ENCODE data around the gene GRIN1. TPM values are rescaled to one million over a fixed set of nuclear protein-coding genes. Genes with fewer than 3 reads are reported as not detected.

GRIN1 gene
- total RNA-seq, 6 experiments from 2014 or later = not detected

DNA sequence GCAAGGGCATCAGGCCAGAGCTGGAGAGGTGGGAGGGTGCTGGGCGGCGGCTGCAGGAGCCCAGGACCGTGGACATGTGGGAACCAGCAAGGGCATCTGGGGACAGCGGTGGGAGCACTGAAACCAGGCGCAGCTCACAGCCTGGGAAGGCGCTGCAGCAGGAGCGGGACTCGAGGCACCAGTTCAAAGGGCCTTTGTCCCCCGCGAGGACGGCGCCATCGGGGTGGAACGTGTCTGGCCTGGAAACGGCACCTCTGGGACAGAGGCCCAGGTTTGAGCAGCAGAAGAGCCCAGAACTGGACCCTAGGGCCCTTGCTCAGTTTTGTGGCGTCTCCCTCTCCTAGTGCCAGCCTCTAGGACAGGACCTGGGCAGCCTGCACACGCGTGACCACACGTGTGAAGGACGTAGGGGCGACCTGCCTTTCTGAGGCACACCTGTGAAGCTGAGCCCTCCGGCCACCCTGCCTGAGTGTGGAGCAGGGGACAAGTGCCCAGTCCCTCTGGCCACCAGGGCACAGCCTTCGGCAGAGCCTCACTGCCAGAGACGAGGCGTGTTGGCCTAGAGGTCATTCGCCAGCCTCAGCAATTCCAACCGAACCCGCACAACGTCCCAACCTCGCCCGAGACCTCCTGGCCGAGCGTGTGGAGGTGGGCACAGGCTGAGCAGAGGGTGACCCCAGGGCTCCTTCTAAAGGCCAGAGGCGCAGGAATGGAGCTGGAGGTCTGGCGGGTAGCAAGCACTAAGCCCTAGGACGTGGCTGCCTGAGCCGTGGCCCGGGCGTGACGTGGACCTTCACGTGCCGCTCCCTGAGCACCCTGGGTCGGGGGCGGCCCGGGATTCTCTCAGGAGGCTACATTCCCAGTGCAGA, 35.1 kb downstream of the GRIN1 start:
- Histone ChIP-seq H3K27ac (no peak overlapping the region), H3K4me3 (no peak overlapping the region), H3K27me3 (peaks cover 0 to 16% of the 10 kb centered on the region in 2 donors), H3K9me3 (no peaks in the 10 kb centered on the region), H3K36me3 (no peaks in the 10 kb centered on the region), H3K4me1 (peaks cover 0 to 11% (median 0%) of the 10 kb centered on the region in 4 donors)
- intact Hi-C loops (cut with DNase I) = no loop called here
- TF ChIP-seq, protein P1, sequence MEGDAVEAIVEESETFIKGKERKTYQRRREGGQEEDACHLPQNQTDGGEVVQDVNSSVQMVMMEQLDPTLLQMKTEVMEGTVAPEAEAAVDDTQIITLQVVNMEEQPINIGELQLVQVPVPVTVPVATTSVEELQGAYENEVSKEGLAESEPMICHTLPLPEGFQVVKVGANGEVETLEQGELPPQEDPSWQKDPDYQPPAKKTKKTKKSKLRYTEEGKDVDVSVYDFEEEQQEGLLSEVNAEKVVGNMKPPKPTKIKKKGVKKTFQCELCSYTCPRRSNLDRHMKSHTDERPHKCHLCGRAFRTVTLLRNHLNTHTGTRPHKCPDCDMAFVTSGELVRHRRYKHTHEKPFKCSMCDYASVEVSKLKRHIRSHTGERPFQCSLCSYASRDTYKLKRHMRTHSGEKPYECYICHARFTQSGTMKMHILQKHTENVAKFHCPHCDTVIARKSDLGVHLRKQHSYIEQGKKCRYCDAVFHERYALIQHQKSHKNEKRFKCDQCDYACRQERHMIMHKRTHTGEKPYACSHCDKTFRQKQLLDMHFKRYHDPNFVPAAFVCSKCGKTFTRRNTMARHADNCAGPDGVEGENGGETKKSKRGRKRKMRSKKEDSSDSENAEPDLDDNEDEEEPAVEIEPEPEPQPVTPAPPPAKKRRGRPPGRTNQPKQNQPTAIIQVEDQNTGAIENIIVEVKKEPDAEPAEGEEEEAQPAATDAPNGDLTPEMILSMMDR (IDR thresholded peaks at IDR 0.05) = no peak
- no peak for TF ChIP-seq POLR2A (IDR thresholded peaks at IDR 0.05)
- DNase-seq (no peak), ATAC-seq (no peak)
- 79% methylated on average over 6 of the region's 45 CpGs for WGBS (ENCODE audit: insufficient coverage, low coverage, low lambda C conversion rate, missing lambda C conversion rate)

DNA sequence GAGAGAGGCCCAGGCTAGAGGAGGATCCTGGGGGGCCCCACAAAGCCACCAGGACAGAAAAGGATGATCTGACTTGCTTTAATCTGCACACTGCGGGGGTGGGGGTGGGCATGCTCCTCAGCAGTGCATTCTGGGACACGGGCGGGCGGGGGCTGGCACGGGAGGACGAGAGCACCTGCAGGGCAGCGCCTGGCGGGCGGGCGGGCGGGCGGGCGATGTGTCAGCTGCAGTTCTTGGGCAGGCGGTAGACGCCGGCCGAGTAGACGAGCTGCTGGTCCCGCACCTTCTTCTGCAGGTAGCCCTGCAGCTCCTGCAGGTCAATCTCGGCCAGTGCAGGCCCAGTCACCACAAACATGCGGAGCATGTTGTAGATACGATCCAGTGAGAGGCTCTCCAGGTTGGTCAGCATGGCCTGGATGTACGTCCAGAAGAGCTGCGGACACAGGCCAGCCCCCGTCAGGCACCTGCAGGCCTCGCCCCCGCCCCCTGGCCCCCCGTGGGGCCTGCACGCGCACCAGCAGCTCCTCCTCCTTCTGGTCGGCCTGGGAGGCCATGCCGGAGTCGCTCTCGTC, 35.9 kb downstream of the GRIN1 start:
- Histone ChIP-seq H3K27ac (no peak overlapping the region), H3K36me3 (peaks cover 0 to 4% (median 1%) of the 10 kb centered on the region in 4 donors), H3K4me1 (peaks cover 0 to 3% (median 0%) of the 10 kb centered on the region in 4 donors), H3K9me3 (no peaks in the 10 kb centered on the region), H3K4me3 (no peak overlapping the region), H3K27me3 (peaks cover 0 to 10% of the 10 kb centered on the region in 2 donors)
- no peak for ATAC-seq
- WGBS (ENCODE audit: insufficient coverage, low coverage, low lambda C conversion rate, missing lambda C conversion rate) = no CpG with 5 or more reads among the region's 34 CpGs
- TF ChIP-seq POLR2A (IDR thresholded peaks at IDR 0.05) = no peak
- DNase-seq = no peak
- intact Hi-C loops (cut with DNase I) = loop anchor here in 1 of 2 donors (5.0 kb wide), 1 partner anchor 57 kb away; the partner anchor contains the start of gene SLC34A3

DNA sequence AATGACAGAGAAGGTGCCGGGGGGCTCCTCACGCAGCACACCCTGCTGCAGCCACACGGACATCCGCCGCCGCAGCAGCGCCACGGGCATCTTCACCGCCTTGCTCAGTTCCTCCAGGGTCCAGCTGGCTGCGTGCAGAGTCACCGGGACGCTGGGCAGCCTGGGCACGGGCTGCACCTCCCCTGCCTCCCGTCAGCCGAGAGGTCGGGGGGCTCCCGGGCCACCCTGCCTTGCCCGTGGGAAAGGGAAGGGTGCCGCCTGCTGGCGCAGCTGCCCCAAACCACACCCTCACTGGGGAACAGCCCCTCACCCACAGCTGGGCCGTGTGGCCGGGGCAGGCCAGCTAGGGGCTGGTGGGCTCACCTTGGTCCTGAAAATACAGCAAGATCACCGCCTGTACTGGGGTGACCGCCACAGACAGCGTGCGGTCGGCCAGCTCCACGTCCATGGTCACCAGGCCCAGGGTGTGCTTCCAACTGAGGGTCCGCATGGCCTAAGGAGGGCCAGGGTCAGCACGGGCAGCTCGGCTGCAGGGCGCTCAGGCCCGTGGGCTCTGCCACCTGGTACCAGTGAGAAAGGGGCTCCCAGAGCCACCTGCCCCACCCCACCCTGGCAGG, 36.5 kb downstream of the GRIN1 start:
- Histone ChIP-seq H3K9me3 (no peaks in the 10 kb centered on the region), H3K4me3 (no peak overlapping the region), H3K36me3 (peaks cover 0 to 10% (median 6%) of the 10 kb centered on the region in 4 donors), H3K27me3 (peaks cover 0 to 4% of the 10 kb centered on the region in 2 donors), H3K4me1 (no peaks in the 10 kb centered on the region), H3K27ac (no peak overlapping the region)
- no CpG with 5 or more reads among the region's 33 CpGs for WGBS (ENCODE audit: insufficient coverage, low coverage, low lambda C conversion rate, missing lambda C conversion rate)
- no peak for ATAC-seq
- intact Hi-C loops (cut with DNase I) = loop anchor here in 1 of 2 donors (5.0 kb wide), 1 partner anchor 57 kb away; the partner anchor contains the start of gene SLC34A3
- TF ChIP-seq, protein P1 (IDR thresholded peaks at IDR 0.05) = no peak
- TF ChIP-seq POLR2A (IDR thresholded peaks at IDR 0.05) = no peak
- no peak for DNase-seq

DNA sequence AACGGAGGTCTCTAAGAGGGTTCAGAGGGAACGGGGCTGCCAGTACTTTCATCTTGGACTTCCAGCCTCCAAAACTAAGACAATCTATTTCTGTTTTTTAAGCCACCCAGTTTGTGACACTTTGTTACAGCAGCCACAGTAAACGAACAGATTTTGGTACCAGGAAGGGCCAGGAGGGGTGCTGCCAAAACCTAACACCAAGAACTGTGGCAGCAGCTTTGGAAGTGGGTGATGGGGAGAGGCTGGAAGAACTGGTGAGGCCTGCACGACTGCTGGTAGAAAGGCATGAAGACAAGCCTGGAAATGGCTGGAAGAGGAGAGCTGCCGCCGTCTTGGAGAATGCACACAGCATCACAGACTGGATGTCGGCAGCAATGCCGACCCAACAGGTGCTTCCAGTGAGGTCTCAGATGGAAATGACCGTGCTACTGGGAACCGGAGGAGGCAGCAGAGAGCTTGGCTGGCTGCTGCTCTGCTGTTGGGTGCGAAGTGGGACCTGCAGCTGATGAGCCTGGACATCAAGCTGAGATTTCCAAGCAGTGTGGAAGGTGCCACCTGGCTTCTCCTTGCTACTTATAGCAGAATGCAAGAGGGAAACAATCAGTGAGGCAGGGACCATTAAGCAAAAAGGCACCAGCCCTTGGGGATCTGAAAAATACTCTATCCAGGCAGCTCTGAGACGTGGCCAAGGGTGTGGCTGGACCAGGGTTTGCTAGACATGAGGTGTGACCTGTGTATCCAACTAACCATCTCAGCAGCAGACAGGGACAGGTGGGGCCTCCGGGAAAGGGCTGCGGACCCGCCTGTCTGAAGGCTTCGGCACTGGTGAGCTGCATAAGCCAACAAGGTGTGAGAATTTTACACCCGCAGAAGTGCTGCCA, 37.6 kb downstream of the GRIN1 start:
- no peak for DNase-seq
- intact Hi-C loops (cut with DNase I) = loop anchor here in 1 of 2 donors (5.0 kb wide), 1 partner anchor 56 kb away; the partner anchor contains the start of gene SLC34A3
- ATAC-seq = peak; percentile 55 to 79 (median 73)
- Histone ChIP-seq H3K4me3 (no peak overlapping the region), H3K4me1 (no peaks in the 10 kb centered on the region), H3K27ac (no peak overlapping the region), H3K36me3 (peaks cover 0 to 18% (median 8%) of the 10 kb centered on the region in 4 donors), H3K9me3 (no peaks in the 10 kb centered on the region), H3K27me3 (no peaks in the 10 kb centered on the region)
- TF ChIP-seq POLR2A (IDR thresholded peaks at IDR 0.05) = no peak
- TF ChIP-seq, protein P1 (IDR thresholded peaks at IDR 0.05) = peak; percentile 45 to 58 (median 52)
- WGBS (ENCODE audit: insufficient coverage, low coverage, low lambda C conversion rate, missing lambda C conversion rate) = 43% methylated on average over 11 of the region's 17 CpGs

Data from right lobe of liver (tissue), 6 donors.